Measurements from ENCODE around the gene STT3B. TPM values are rescaled to one million over a fixed set of nuclear protein-coding genes. Genes with fewer than 3 reads are reported as not detected.
A peak's percentile ranks its signal among the peaks of the same experiment; 100 is the strongest.

STT3B gene
- total RNA-seq, 1 donor from 2014 or later: 213 TPM

DNA sequence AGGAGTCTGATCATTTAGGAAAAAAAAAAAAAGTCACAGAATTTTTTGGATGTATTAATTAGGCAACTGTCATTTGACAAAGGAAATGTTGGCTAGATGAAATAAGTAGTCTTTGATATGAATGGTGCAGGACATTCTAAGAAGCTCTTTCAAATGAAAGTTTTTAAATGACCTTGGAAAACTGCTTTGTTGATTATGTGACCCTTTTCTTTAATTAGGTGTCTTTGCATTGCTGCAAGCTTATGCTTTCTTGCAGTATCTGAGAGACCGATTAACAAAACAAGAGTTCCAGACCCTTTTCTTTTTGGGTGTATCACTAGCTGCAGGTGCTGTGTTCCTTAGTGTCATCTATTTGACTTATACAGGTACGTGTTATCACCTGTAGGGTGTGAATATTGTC lies 84.0 kb downstream of the STT3B start:
- no peak for DNase-seq (ENCODE audit: low spot score)
- Histone ChIP-seq H3K27me3 (no peaks in the 10 kb centered on the region), H3F3A (ENCODE audit: low read depth) (no peaks in the 10 kb centered on the region), H3K9ac (no peak overlapping the region), H3K9me3 (ENCODE audit: low read depth) (no peaks in the 10 kb centered on the region), H3K4me1 (peaks cover 7% of the 10 kb centered on the region), H3K36me3 (peaks cover 14% of the 10 kb centered on the region), H4K20me1 (ENCODE audit: low read depth) (no peaks in the 10 kb centered on the region), H2AFZ (replicated peaks) (no peak overlapping the region), H3K4me3 (no peak overlapping the region), H3K27ac (no peak overlapping the region), H3K4me2 (no peak overlapping the region), H3K79me2 (ENCODE audit: low read depth) (peaks cover 28% of the 10 kb centered on the region)
- Mint-ChIP-seq H3K27me3 (ENCODE audit: insufficient read depth, low read depth) (no peaks in the 10 kb centered on the region), H3K4me1 (peaks cover 6% of the 10 kb centered on the region), H3K4me3 (no peak overlapping the region), H3K9me3 (peaks cover under 1% of the 10 kb centered on the region), H3K36me3 (peaks cover 40% of the 10 kb centered on the region), H3K27ac (no peak overlapping the region)
- TF ChIP-seq EZH2 (IDR thresholded peaks at IDR 0.05): no peak
- TF ChIP-seq EZH2phosphoT487 (IDR thresholded peaks at IDR 0.05): no peak
- TF ChIP-seq, protein P1, sequence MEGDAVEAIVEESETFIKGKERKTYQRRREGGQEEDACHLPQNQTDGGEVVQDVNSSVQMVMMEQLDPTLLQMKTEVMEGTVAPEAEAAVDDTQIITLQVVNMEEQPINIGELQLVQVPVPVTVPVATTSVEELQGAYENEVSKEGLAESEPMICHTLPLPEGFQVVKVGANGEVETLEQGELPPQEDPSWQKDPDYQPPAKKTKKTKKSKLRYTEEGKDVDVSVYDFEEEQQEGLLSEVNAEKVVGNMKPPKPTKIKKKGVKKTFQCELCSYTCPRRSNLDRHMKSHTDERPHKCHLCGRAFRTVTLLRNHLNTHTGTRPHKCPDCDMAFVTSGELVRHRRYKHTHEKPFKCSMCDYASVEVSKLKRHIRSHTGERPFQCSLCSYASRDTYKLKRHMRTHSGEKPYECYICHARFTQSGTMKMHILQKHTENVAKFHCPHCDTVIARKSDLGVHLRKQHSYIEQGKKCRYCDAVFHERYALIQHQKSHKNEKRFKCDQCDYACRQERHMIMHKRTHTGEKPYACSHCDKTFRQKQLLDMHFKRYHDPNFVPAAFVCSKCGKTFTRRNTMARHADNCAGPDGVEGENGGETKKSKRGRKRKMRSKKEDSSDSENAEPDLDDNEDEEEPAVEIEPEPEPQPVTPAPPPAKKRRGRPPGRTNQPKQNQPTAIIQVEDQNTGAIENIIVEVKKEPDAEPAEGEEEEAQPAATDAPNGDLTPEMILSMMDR (IDR thresholded peaks at IDR 0.05): no peak

DNA sequence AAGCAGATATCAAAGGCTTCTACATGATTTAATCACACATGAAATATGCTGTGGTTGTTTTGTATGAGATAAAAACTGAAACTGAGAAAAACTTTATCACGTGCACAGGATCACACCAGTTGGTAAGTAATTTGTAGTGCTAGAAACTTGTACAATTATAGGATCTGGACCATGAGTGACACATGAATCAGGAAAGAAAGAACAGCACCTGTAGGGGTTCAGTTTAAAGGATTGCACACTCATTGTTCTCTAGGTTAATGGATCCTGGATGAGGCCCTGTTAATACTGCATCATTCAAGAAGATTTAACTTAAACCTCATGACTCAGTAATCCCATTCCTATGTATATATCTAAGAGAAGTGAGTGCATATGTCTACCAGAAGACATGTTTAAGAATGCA lies 87.9 kb downstream of the STT3B start:
- no peaks in the 10 kb centered on the region for H4K20me1 ChIP-seq (ENCODE audit: low read depth)
- no peak overlapping the region for H3K4me3 ChIP-seq
- no peak overlapping the region for H3K9ac ChIP-seq
- Mint-ChIP-seq H3K27me3 (ENCODE audit: insufficient read depth, low read depth) (no peaks in the 10 kb centered on the region), H3K9me3 (no peaks in the 10 kb centered on the region), H3K4me1 (peaks cover 6% of the 10 kb centered on the region), H3K36me3 (peaks cover 36% of the 10 kb centered on the region), H3K27ac (no peak overlapping the region), H3K4me3 (no peak overlapping the region)
- no peaks in the 10 kb centered on the region for H3K79me2 ChIP-seq (ENCODE audit: low read depth)
- no peak overlapping the region for H3K4me2 ChIP-seq
- TF ChIP-seq EZH2phosphoT487 (IDR thresholded peaks at IDR 0.05) (no peak), EZH2 (IDR thresholded peaks at IDR 0.05) (no peak)
- TF ChIP-seq, protein P1 (IDR thresholded peaks at IDR 0.05): no peak
- no peaks in the 10 kb centered on the region for H3F3A ChIP-seq (ENCODE audit: low read depth)
- no peak overlapping the region for H2AFZ ChIP-seq (replicated peaks)
- peaks cover 15% of the 10 kb centered on the region for H3K4me1 ChIP-seq
- no peaks in the 10 kb centered on the region for H3K27me3 ChIP-seq
- H3K27ac ChIP-seq: peak overlapping the region; percentile 8
- peak; percentile 6 for DNase-seq (ENCODE audit: low spot score)
- peaks cover 14% of the 10 kb centered on the region for H3K36me3 ChIP-seq
- H3K9me3 ChIP-seq (ENCODE audit: low read depth): no peaks in the 10 kb centered on the region

DNA sequence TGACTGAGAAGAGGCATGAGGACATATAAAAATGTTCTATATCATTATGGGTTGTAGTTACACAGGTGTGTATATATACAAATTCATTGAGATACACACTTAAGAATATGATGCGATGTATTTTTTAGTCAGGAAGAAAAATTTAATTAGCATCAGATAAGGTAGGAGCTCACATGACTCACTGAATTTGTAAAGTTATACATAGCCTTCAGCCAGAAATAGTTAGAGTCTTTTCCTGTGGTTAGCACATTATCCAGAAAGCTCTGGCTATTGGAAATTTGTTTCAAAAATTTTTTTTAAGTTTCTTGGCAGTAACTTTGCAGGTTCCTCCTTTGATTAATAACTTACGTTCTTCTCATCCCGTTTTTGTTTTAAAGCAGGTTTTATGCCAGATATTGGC lies 88.6 kb downstream of the STT3B start:
- Histone ChIP-seq H3K9ac (no peak overlapping the region), H4K20me1 (ENCODE audit: low read depth) (no peaks in the 10 kb centered on the region), H2AFZ (replicated peaks) (no peak overlapping the region), H3K27ac (no peak overlapping the region), H3K79me2 (ENCODE audit: low read depth) (no peaks in the 10 kb centered on the region), H3K4me3 (no peak overlapping the region), H3K4me1 (peaks cover 16% of the 10 kb centered on the region), H3K9me3 (ENCODE audit: low read depth) (no peaks in the 10 kb centered on the region), H3K27me3 (no peaks in the 10 kb centered on the region), H3F3A (ENCODE audit: low read depth) (no peaks in the 10 kb centered on the region), H3K36me3 (peaks cover 16% of the 10 kb centered on the region), H3K4me2 (no peak overlapping the region)
- Mint-ChIP-seq H3K4me1 (peaks cover 6% of the 10 kb centered on the region), H3K4me3 (no peak overlapping the region), H3K36me3 (peaks cover 37% of the 10 kb centered on the region), H3K9me3 (no peaks in the 10 kb centered on the region), H3K27ac (no peak overlapping the region), H3K27me3 (ENCODE audit: insufficient read depth, low read depth) (no peaks in the 10 kb centered on the region)
- no peak for DNase-seq (ENCODE audit: low spot score)
- TF ChIP-seq, protein P1 (IDR thresholded peaks at IDR 0.05): no peak
- TF ChIP-seq EZH2phosphoT487 (IDR thresholded peaks at IDR 0.05): no peak
- TF ChIP-seq EZH2 (IDR thresholded peaks at IDR 0.05): no peak
